B cell (primary cell): ENCODE data around the gene NELL1. TPM values are rescaled to one million over a fixed set of nuclear protein-coding genes. Genes with fewer than 3 reads are reported as not detected.

Source experiments
- ATAC-seq: fragments of 200-7000 bp; cut with Tn5 transposase; one replicate; pipeline ENCODE4 v1.10.0; 2021; ENCODE audit warnings: low read depth, mild to moderate bottlenecking, moderate number of reproducible peaks, moderate library complexity
- CTCF ChIA-PET: fragments of 350-600 bp; sonication (Branson Sonifier 250); formaldehyde crosslinking; loops from one replicate; lab custom pipeline; 2021; ENCODE audit warnings: antibody characterized with exemption, inconsistent platforms; lab: Charles Lee
- POLR2A ChIA-PET: fragments of 350-600 bp; sonication (Branson Sonifier 250); formaldehyde crosslinking; loops from one replicate; lab custom pipeline; 2021; ENCODE audit warnings: antibody characterized with exemption; lab: Charles Lee
- DNase-seq: peaks from one replicate; pipeline ENCODE4 v3.0.0; 2013
- H2AFZ ChIP-seq: 2 replicates; pipeline ENCODE4 v1.6.1; 2012; ENCODE audit warnings: mild to moderate bottlenecking, low read depth, low read length; ENCODE audit not compliant: insufficient read depth, poor library complexity, severe bottlenecking
- H3K27ac ChIP-seq, 2 donors: 1 replicate in 1 of 2; 2 replicates in 1 of 2; pipeline ENCODE4 v1.5.1; 2012 to 2013; ENCODE audit warnings: low read length in 2 of 2, mild to moderate bottlenecking in 2 of 2, moderate library complexity in 1 of 2
- H3K27me3 ChIP-seq, 4 experiments: fragments of 200-600 bp in 1 of 4; sonication (generic) in 1 of 4; replicated peaks in 1 of 4; 1 replicate in 2 of 4; 2 replicates in 2 of 4; pipeline versions ENCODE4 v1.6.1 to v1.7.0; 2013 to 2016; ENCODE audit warnings: low read length in 3 of 4, mild to moderate bottlenecking in 2 of 4, mixed read lengths in 1 of 4, moderate library complexity in 1 of 4; ENCODE audit not compliant: insufficient read depth in 4 of 4, control insufficient read depth in 3 of 4; ENCODE audit errors: control extremely low read depth in 1 of 4
- H3K36me3 ChIP-seq, 2 experiments: replicated peaks in 1 of 2; 1 replicate in 1 of 2; 2 replicates in 1 of 2; pipeline versions ENCODE4 v1.6.1 to v1.7.1; 2013; ENCODE audit warnings: low read length in 1 of 2; ENCODE audit not compliant: insufficient read depth in 2 of 2, control insufficient read depth in 1 of 2; ENCODE audit errors: control extremely low read depth in 1 of 2, extremely low read depth in 1 of 2
- H3K4me1 ChIP-seq, 2 donors: fragments of 200-600 bp in 1 of 2; sonication (generic) in 1 of 2; 1 replicate in 1 of 2; 2 replicates in 1 of 2; pipeline versions ENCODE4 v1.5.1 to v1.6.1; 2013 to 2017; ENCODE audit warnings: low read length in 2 of 2; ENCODE audit not compliant: control insufficient read depth in 2 of 2, insufficient read depth in 2 of 2
- H3K4me2 ChIP-seq: replicated peaks from 2 replicates; pipeline ENCODE3; 2012; ENCODE audit warnings: mild to moderate bottlenecking, low read depth, low read length; ENCODE audit not compliant: poor library complexity, severe bottlenecking
- H3K4me3 ChIP-seq, 5 experiments: fragments of 200-600 bp in 1 of 5; sonication (generic) in 1 of 5; 1 replicate in 3 of 5; 2 replicates in 2 of 5; pipeline versions ENCODE4 v1.5.1 to v1.7.0; 2011 to 2016; ENCODE audit warnings: low read length in 4 of 5, mild to moderate bottlenecking in 4 of 5, low read depth in 2 of 5, control low read depth in 1 of 5, moderate library complexity in 1 of 5; ENCODE audit not compliant: insufficient read depth in 1 of 5; ENCODE audit errors: control extremely low read depth in 1 of 5, extremely low read depth in 1 of 5
- H3K79me2 ChIP-seq: fragments of 200-600 bp; sonication (generic); one replicate; pipeline ENCODE4 v1.6.0; 2016; ENCODE audit warnings: low read length; ENCODE audit not compliant: control insufficient read depth, insufficient read depth
- H3K9ac ChIP-seq: fragments of 200-600 bp; sonication (generic); 2 replicates; pipeline ENCODE4 v1.6.1; 2017; ENCODE audit warnings: mild to moderate bottlenecking, low read length, moderate library complexity
- H3K9me3 ChIP-seq, 3 donors: one replicate each; pipeline versions ENCODE4 v1.6.1 to v1.7.1; 2013; ENCODE audit warnings: low read length in 2 of 3; ENCODE audit not compliant: control insufficient read depth in 2 of 3, insufficient read depth in 1 of 3; ENCODE audit errors: control extremely low read depth in 1 of 3
- H4K20me1 ChIP-seq: 2 replicates; pipeline ENCODE4 v1.6.0; 2012; ENCODE audit warnings: mild to moderate bottlenecking, low read length; ENCODE audit not compliant: insufficient read depth, control insufficient read depth, poor library complexity, severe bottlenecking
- H3K27ac Mint-ChIP-seq: one replicate; pipeline ENCODE4 v1.8.0; 2021; ENCODE audit warnings: mixed read lengths
- H3K27me3 Mint-ChIP-seq: one replicate; pipeline ENCODE4 v1.8.0; 2021; ENCODE audit warnings: mixed read lengths
- H3K4me1 Mint-ChIP-seq: one replicate; pipeline ENCODE4 v1.8.0; 2021; ENCODE audit warnings: mixed read lengths
- H3K4me3 Mint-ChIP-seq: one replicate; pipeline ENCODE4 v1.8.0; 2021; ENCODE audit warnings: mixed read lengths
- H3K9me3 Mint-ChIP-seq: one replicate; pipeline ENCODE4 v1.8.0; 2022; ENCODE audit warnings: mixed read lengths; ENCODE audit not compliant: insufficient read depth
- EZH2 ChIP-seq: IDR thresholded peaks from 2 replicates; pipeline ENCODE4 v1.6.1; 2012; ENCODE audit warnings: borderline replicate concordance, low read depth, mild to moderate bottlenecking, moderate library complexity, low read length; ENCODE audit not compliant: insufficient read depth, poor library complexity, severe bottlenecking
- WGBS: methylation state at CpG from one replicate; pipeline ENCODE4 v1.1.5; 2013; ENCODE audit warnings: missing lambda C conversion rate; ENCODE audit not compliant: insufficient coverage; 5-methylcytosine and 5-hydroxymethylcytosine counted together
- intact Hi-C: fragments of 100-400 bp; cut with micrococcal nuclease; formaldehyde crosslinking; loops from one replicate; pipeline ENCODE4 v1.10.0; 2022
- polyA plus RNA-seq: library from polyadenylated mRNA; depleted of rRNA; stranded (reverse); fragments of >200 nt; gene quantifications from 2 replicates; pipeline ENCODE4 v1.2.3, GENCODE V29; 2012
- total RNA-seq, 2 donors: library from RNA; stranded (reverse); fragments of 120-200 nt in 1 of 2; gene quantifications; 1 replicate in 1 of 2; 2 replicates in 1 of 2; pipeline versions ENCODE4 v1.2.3 to v1.2.4, GENCODE V29; 2013 to 2022
- TF ChIP-seq, protein P1 (sequence below): fragments of 200-600 bp; IDR thresholded peaks from one replicate; pipeline ENCODE4 v1.8.0; 2022; ENCODE audit warnings: antibody characterized with exemption, mild to moderate bottlenecking

NELL1 gene
- total and polyA plus RNA-seq, 2 donors (not counting 1 experiment from before 2014, with no cell fraction given), result not detected

DNA sequence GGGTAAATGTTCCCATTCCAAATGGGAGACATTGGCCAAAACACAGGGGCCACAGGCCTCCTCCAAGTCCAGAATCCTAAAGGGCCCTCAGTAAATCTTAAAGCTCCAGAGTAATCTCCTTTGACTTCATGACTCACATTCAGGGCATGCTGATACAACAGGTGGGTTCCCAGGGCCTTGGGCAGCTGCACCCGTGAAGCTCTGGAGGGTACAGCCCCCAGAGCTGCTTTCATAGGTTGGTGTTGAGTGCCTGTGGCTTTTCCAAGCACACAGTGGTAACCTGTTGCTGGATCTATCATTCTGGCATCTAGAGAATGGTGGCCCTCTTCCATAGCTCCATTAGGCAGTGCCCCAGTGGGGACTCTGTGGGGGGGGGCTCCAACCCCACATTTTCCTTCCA lies 54.0 kb downstream of the NELL1 start:
- WGBS, result 25% methylated on average over 1 of the region's 1 CpG
- H3K36me3 ChIP-seq, result no peaks in the 10 kb centered on the region
- no peaks in the 10 kb centered on the region for H3K4me1 ChIP-seq
- ChIA-PET CTCF (no interaction called here), POLR2A (no interaction called here)
- Mint-ChIP-seq H3K9me3 (peaks cover 2% of the 10 kb centered on the region), H3K4me3 (no peak overlapping the region), H3K27me3 (no peaks in the 10 kb centered on the region), H3K27ac (no peak overlapping the region), H3K4me1 (no peaks in the 10 kb centered on the region)
- no peak overlapping the region for H2AFZ ChIP-seq
- no peak for TF ChIP-seq EZH2
- TF ChIP-seq, protein P1, sequence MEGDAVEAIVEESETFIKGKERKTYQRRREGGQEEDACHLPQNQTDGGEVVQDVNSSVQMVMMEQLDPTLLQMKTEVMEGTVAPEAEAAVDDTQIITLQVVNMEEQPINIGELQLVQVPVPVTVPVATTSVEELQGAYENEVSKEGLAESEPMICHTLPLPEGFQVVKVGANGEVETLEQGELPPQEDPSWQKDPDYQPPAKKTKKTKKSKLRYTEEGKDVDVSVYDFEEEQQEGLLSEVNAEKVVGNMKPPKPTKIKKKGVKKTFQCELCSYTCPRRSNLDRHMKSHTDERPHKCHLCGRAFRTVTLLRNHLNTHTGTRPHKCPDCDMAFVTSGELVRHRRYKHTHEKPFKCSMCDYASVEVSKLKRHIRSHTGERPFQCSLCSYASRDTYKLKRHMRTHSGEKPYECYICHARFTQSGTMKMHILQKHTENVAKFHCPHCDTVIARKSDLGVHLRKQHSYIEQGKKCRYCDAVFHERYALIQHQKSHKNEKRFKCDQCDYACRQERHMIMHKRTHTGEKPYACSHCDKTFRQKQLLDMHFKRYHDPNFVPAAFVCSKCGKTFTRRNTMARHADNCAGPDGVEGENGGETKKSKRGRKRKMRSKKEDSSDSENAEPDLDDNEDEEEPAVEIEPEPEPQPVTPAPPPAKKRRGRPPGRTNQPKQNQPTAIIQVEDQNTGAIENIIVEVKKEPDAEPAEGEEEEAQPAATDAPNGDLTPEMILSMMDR, result no peak
- peaks cover 0 to 8% (median 0%) of the 10 kb centered on the region in 3 donors for H3K9me3 ChIP-seq
- no peak overlapping the region for H3K4me3 ChIP-seq
- no peaks in the 10 kb centered on the region for H4K20me1 ChIP-seq
- H3K27me3 ChIP-seq, result no peaks in the 10 kb centered on the region
- no peak for DNase-seq
- no peak overlapping the region for H3K4me2 ChIP-seq
- no peak overlapping the region for H3K9ac ChIP-seq
- no peak overlapping the region for H3K27ac ChIP-seq
- no peak for ATAC-seq
- intact Hi-C loops, result no loop called here
- no peaks in the 10 kb centered on the region for H3K79me2 ChIP-seq

DNA sequence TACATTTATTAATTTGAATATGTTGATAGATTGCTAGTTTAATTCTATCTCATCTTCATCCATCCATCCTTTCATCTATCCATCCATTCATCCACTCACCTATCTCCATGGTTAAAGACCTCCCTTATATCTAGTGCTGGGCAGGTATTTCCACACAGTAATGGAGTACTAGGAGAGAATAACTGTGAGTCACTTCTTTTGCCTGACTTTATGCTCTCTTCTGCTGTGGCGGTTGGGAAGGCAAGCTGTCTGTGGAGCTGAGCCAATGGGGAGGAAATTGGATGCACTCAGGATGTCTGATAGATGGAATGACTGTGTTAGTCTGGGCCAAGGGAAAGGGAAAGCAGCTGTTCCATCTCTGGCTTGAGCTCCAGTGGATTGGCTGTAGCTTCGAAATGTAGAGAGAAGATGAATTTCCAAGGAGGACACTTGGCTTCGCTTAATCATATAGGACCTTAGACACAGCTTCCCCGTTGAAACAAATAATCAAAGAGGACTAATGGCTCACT lies 60.3 kb downstream of the NELL1 start:
- H3K27me3 Mint-ChIP-seq, result no peaks in the 10 kb centered on the region
- H3K4me3 Mint-ChIP-seq, result no peak overlapping the region
- ChIA-PET CTCF (no interaction called here), POLR2A (no interaction called here)
- ATAC-seq (no peak), DNase-seq (no peak)
- H3K4me1 Mint-ChIP-seq, result no peaks in the 10 kb centered on the region
- Histone ChIP-seq H3K79me2 (no peaks in the 10 kb centered on the region), H4K20me1 (no peaks in the 10 kb centered on the region), H3K4me2 (no peak overlapping the region), H3K4me3 (no peak overlapping the region), H2AFZ (no peak overlapping the region), H3K36me3 (no peaks in the 10 kb centered on the region), H3K27me3 (no peaks in the 10 kb centered on the region), H3K4me1 (no peaks in the 10 kb centered on the region), H3K27ac (no peak overlapping the region), H3K9me3 (no peaks in the 10 kb centered on the region), H3K9ac (no peak overlapping the region)
- intact Hi-C loops, result no loop called here
- TF ChIP-seq EZH2, result no peak
- TF ChIP-seq, protein P1, result no peak
- H3K9me3 Mint-ChIP-seq, result peaks cover 3% of the 10 kb centered on the region
- no peak overlapping the region for H3K27ac Mint-ChIP-seq
- 97% methylated on average over 3 of the region's 4 CpGs for WGBS
